ENCODE results near the gene FMC1. TPM values are rescaled to one million over a fixed set of nuclear protein-coding genes. Genes with fewer than 3 reads are reported as not detected.

The FMC1 gene
- total RNA-seq, 1 donor from 2014 or later, result 7.5 TPM

Other genes starting within 250 kb of the FMC1 start
- gene ZC3HAV1, start 231.6 kb upstream of the FMC1 start, total RNA-seq, result 76.0 and 77.1 TPM in 2 replicates
- 13.6 and 14.1 TPM in 2 replicates for gene UBN2, start 110.1 kb upstream of the FMC1 start, total RNA-seq
- 150 and 151 TPM in 2 replicates for gene LUC7L2, start 18.6 kb downstream of the FMC1 start, total RNA-seq
- gene KLRG2, start 142.3 kb downstream of the FMC1 start, total RNA-seq, result 0.18 and 0.21 TPM in 2 replicates
- gene CLEC2L, start 182.3 kb downstream of the FMC1 start, total RNA-seq, result not detected in 2 replicates